ENCODE measurements around the gene ACOT7.

Gene ACOT7

DNA sequence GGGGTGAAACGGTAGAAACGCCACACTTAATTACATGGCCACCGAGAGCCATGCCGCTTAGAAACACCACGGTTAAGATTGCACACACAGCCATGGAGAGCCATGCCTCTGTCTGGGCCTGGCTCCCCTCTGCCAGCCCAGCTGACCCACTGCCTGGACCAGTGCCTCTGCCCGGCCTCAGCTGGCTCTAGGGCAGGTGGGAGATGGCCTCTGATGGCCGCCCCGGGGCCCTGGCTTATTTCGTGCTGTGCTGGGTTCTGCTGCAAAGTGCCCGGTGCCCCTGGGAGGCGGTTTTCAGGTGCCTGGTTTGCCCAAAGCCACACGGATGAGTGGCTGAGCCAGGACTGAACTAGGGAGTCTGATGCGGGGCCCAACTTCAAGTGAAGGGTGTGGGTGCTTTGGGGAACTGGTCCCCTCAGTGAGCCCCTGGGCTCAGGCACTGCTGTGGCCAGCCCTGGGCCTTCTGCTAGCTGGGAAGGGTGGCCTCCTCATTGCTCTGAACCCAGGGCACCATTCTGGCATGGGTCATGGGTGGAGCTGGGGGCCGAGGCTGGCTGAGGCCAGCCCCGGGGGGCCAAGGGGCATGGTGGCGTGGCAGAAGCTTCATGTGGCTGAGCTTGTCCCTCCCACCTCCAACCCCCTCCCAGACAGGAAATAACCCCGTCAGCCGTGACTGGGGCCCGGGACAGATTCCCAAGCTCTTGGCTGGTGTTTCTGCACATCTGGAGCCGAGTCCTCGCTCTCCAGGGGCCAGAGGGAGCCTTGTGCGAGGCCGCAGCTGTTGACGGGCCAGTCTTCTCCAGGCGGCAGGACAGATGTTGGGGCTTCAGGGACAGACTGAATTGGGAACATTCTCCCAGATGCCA is 130.8 kb downstream of the ACOT7 start:
- DNase-seq = no peak

DNA sequence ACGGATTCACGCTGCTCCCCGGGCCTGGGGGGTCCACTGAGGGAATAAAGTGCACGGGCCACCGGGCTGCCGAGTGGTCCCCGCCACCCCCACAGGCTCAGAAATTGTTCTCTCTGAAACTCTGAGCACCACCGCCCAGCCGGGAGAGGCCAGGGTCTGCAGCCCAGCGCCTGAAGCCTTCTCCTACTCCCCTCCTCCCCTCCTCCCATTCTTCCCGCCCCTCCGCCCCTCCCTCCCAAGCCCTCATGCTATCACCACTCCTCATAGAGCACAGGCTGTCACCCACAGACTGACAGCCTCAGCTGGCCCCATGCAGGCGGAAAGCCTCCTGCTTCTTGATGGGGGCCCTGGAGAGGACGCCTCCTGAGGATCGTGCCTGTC is 132.0 kb downstream of the ACOT7 start:
- no peak for DNase-seq

DNA sequence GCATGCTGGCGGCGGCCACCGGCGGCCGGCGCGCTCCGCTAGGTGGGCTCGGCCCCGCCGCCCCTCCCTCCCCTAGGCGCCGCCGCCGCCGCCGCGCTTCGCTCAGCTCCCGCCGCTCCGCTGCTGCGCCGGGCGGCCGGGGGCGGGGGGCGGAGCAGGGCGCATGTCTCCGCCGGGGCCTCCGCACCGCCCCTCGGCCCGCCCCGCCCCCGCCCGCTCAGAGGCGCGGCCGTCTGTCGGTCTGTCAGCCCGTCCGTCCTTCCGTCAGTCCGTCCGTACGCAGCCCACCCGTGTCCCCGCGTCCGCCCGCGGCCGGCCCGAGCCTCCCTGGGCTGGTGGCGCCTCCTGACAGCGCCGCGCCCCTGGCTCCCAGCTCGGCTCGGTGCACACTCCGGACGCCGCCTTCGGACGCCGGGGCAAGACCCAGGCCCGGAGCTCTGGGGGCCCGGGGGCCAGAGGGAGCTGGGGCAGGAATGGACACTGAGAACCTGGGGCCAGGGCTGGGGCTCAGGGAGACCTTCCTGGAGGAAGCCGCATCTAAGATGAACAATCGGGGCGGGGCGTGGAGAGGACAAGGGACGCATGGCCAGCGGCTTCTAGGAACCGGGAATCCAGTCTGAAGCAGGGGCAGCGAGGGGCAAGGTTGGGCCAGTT is 132.5 kb downstream of the ACOT7 start, which contains the start of gene GPR153:
TSS of gene GPR153 (minus strand) at position 138 of the 654 bp plus-strand sequence. CDS start 6,193 bp downstream, outside the sequence.
- no peak for DNase-seq

DNA sequence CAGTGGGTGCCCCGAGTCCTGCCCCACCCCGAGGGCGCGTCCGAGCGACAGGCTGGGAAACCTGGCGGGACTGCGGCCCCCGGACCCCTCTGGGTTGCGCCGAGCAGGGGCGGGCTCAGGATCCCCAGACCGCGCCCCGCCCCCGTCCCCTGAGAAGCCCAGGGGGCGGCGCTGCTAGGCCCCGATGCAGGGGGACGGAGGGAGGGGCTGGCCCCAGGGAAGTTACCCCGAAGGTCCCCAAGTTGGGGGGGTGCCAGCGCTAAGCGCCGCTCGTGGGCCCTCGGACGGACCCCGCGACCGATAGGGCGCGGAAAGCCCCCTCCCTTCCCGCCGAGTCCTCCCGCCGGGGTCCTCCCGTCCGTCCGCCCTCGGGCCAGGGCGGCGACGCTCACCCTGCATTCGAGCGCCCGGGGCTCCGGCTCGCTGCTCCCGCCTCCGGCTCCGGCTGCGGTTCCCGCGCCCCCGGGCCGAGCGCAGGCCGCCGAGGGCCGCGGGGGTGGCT is 133.1 kb downstream of the ACOT7 start:
- no peak for DNase-seq

DNA sequence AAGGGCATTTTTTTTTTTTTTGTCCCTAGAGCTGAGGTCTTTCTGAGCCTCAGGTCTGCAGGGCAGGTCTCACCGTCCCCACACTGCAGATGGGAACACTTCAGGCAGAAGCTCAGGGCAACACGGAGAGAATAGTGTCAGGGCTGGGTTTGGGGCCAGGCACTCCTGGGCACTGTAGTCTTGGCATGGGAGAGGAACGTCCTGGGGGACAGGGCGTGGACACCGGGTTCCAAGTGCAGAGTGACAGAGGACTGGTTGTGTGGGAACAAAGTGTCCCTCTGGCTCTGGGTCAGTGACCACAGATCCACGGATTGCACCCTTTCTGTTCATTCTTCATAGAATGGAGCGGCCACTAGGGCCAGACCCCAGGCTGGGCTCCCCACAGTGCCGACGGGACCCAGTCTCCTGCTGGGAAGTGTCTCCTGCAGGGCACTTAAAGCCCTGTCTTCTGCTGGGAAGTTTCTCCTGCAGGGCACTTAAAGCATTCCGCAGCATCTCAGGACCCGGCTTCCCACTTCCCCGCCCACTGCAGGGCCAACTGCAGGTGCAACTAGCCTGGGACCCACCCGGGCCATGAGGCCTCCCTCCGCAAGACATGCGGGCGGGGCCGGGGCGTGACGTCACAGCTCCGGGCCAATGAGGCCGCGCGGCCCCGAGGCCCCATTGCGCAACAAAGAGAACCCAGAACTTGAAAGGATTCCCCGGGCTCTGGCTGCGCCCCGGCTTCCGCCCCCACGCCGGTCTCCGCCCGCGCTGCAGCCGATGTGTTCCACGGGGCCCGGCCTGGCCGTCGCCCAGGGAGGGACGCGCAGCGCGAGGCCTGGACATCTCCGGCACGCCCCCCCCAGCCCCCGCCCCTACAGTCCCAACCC is 133.8 kb downstream of the ACOT7 start:
- peak; percentile 53 for DNase-seq

DNA sequence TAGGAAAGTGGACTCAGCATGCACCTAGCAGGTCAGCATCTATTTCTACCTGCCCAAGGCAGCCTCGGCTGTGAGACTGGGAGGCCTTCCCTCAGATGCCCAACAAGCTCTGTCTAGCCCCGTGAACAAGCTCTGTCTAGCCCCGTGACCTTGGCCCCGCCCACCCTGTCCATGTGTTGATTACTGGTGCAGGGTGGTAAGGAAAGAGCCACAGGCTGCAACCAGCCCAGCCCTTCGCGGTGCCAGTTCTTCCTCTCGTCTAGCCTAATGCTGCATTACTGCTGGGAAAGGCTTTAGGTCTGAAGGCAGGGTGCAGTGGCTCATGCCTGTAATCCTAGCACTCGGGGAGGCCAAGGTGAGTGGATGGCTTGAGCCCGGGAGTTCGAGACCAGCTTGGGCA is 134.9 kb downstream of the ACOT7 start:
- DNase-seq = no peak

DNA sequence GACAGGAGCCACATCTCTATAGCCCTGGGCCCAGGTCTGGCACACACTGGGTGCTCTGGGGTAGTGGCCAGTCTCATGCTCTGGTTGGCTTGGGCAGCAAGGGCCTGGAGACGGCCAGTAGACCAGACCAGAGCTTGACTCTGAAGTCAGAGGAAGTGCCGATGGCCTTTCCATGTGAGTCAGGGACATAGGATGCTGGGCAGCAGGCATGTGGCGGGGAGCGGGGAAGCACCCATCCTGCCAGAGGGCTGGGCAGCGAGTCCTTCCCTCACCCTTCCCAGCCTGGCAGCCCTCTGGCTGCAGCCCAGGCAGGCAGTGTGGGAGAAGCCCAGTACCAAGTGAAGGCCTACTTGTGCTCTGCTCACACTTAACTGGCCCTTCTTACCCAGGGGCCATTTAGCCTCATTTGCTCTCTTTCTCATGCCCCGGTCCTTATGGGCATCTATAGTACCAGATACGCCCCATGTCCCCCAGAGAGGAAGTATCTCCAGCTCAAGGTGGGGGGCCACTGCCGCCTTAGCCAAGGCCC is 136.0 kb downstream of the ACOT7 start:
- no peak for DNase-seq

DNA sequence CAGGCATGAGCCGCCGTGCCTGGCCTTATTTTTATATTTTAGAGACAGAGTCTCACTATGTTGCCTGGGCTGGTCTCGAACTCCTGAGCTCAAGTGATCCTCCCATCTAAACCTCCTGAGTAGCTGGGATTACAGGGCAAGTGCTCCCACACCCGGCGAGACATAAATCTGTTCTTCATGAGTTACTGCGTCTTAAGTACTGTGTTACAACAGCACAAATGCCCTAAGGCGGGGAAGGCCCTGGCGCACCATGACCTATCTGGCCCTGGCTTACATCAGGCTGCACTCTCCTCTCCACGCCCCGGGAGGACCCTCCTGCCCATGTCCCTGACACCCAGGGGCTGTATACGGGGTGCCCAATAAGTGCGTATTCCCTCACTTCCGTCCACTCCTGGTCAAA is 136.9 kb downstream of the ACOT7 start:
- DNase-seq = no peak

DNA sequence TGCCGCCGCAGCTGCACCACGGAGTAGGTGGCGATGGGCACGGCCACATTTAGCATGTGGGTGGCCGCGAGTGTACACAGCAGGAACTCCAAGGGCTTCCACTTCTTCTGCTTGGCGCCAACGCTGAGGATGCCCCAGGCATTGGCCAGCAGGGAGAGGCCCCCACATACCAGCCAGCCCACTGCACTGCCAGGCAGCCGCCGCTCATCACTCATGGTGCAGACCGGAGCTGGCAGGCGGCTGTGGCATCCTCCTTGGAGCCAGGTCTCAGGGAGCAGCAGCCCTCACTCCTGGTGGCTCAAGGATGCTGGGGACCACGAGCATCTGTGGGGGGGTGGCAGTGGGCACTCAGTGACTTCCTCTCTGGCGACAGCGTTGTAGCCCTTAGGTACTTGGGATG is 138.9 kb downstream of the ACOT7 start:
- DNase-seq = no peak

DNA sequence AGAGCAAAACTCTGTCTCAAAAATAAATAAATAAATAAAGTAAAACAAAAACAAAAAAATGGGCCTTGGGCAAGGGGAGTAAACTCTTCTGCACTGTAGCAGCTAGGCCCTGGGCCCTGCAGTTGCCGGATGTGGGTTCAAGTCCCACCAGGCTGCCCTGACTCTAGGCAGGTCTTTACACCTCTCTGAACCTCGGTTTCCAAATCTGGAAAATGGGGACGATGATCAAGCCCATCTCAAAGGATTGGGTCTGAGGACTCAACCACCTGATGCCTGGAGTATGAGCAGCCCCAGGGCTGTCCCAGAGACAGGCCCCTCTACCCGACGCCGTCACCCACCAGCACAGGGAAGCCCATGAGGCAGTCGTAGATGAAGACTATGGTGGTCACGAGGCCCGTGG is 140.2 kb downstream of the ACOT7 start:
- DNase-seq = no peak

DNA sequence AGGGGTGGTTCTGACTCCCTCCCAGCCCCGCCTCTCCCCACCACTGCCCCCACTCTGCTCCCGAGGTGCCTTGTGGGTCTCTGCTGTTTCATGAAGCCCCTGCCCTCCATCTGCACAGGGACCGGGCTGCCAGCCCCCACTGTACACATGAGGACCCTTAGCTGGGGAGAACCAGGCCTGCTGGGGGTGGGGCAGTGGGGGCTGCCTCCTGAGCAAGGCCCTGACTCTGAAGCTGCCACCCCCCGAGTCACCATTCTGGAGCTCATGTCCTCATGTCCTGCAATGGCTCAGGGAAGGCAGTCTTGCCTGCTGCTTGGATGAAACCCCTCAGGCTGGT is 141.2 kb downstream of the ACOT7 start:
- DNase-seq = no peak

DNA sequence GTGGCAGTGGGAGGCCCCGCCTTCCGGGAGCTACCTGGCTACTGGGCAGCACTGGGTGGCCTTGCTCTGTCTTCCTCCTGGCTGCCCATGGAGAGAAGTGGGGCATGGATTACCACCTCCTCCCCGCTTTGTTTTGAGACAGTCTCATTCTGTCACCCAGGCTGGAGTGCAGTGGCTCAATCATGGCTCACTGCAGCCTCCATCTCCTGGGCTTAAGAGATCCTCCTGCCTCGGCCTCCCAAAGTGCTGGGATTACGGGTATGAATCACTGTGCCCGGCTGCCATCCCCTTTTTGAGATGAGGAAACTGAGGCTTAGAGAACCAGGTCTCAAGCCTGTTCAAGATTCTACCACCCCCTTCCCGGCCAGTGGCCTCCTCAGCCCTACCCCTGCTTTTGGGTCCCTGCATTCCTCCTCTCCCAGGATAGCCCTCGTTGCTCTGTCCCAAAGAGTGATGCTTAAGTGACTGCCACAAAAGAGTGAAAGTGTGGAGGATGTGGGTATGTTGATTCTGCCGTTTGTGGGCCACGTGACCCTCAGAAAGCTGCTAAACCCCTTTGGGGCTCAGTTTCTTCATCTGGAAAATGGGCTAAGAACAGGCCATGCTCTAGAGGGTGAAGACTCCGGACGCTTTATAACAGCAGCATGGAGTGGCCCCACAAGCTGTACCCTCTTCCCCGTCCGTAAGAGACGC is 141.7 kb downstream of the ACOT7 start:
- no peak for DNase-seq

DNA sequence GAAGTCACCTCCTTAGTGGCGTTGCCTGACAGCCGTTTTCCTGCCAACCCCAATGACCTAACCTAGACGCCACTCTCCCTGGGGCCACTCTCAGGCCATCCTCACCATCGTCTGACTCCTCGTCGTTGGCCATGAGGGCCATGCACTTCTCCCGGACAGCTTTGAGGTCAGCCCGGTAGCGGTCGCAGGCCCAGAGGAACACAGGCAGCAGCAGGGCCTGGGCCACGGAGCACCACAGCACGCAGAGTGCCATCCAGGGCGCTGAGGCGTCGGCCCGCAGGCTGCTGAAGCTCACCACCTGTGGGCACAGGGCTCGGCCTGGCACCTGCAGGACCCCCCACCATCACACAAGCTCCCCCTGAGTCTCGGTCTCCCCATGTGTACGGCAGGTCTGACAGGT is 142.3 kb downstream of the ACOT7 start:
- no peak for DNase-seq

DNA sequence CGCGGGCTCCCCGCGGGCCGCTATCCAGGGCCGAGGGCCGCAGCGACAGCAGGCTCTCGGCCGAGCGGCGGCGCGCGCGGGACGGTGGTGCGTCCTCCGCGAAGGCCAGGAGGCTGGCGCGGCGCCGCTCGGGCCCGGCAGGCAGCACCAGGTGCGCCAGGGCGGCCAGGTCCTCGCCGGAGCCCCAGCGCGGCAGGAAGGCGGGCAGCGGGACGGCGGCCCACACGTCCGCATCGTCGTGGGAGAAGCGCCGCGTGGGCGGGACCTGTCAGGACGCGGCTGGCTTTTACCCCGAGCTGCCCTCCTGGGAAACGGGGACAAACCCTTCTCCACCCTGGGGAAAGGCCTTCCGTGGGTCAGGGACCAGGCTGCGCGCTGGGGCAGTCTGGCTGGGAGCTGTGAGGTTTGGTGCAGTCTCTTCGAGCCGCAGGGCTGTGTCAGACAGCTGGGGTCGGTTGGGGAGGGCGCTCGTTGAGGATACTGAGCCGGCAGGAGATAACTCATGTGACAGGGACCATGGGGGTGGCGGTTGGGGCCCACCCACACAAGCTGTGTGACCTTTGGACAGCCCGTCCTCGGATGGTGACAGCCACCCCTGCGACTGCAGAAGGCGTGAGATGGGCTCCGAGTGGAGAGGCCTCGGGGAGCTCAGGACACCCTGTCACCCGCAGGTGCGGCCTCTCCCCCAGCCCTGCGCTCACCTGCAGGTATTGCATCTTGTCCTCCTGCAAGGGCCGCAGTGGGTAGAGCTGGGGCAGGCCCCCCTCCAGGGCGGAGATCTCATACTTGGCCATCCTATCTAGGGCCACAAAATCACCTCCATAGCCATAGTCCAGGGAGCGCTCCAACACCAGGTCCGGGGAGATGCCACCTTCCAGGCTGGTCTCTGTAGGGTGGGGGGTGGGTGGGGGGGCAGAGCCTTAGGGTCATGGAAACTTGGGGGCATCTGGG is 143.6 kb downstream of the ACOT7 start:
- DNase-seq = no peak

DNA sequence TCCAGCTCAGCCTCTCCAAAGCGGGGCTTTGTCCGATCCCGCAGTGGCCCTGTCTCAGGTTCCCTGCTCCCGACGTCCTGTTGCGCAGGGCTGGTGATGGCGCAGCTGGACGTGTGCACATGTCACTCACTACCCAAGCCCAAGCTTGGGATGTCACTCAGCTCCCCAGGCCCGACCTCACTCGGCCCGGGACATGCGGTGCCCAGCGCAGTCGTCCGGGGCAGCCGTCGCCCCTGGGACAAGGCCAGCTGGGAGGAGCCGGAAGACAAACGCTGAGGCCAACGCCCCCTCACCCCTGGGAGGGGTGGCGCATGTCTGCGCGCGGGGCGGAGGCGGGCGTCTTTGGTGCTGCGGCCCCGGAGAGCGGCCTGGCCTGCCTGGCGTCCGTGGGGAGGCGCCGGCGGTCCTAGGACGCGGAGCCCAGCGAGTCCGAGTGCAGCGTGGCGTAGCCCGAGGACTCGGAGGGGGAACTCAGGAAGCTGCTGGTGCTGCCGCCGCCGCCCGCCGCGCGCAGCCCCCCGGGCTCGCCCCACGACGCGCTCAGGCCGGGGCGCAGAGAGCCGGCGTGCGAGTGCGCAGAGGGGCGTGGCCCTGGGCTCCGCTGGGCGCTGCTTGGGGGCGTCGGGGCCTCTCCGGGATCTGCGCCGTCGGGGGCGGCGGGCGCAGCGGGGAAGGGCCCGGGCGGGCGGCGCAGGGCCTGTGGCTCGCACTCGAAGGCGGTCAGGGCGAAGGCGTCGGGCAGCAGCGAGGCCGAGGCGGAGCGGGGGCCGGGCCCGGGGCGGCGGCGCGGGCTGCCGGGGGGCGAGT is 144.4 kb downstream of the ACOT7 start:
- DNase-seq = no peak

DNA sequence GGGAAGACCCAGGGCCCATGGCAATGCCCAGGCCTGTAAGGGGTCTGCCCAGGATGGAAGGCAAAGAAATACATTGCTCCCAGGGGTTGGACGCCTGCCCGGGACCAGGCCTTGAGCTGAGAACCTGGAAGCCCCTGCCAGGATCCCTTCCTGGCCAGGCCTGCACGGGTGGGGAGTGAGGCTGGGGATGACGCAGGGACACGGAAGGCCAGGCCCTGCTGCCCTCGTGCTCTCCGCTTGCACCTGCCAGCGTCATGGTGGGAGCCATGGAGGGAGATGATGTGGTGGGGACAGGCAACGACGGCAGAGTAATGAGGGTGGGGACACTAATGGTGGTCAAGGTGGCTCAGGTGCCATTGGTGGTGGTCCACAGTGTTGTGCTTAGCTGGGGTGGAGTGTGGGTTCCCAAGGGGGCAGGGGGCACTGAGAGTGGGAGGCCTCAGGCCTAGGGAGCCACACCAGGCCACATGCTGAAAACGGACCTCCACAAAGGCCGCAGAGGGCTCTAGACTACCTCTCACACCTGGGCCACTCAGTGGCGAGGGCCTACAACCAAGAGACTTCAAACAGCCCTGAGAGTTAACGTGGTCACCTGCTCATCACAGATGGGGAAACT is 145.3 kb downstream of the ACOT7 start:
- no peak for DNase-seq

DNA sequence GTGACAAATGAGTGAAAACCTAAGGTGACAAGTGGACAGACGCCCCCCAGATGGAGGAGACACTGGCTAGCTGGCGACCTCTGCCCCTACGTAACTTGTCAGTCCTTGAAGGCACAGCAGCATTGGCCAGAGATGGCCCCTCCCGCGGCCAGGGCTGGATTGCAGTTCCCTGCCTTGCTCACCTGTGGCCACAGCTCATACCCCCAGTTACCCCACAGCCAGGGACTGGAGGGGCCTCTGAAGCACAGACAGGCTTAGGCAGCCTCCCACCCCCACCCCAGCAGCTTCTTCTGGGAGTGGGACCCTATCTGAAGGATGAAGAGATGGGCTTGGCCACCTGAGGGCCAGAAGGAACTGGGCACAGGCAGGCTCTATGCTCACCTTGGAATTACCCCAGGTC is 145.9 kb downstream of the ACOT7 start:
- DNase-seq = no peak

DNA sequence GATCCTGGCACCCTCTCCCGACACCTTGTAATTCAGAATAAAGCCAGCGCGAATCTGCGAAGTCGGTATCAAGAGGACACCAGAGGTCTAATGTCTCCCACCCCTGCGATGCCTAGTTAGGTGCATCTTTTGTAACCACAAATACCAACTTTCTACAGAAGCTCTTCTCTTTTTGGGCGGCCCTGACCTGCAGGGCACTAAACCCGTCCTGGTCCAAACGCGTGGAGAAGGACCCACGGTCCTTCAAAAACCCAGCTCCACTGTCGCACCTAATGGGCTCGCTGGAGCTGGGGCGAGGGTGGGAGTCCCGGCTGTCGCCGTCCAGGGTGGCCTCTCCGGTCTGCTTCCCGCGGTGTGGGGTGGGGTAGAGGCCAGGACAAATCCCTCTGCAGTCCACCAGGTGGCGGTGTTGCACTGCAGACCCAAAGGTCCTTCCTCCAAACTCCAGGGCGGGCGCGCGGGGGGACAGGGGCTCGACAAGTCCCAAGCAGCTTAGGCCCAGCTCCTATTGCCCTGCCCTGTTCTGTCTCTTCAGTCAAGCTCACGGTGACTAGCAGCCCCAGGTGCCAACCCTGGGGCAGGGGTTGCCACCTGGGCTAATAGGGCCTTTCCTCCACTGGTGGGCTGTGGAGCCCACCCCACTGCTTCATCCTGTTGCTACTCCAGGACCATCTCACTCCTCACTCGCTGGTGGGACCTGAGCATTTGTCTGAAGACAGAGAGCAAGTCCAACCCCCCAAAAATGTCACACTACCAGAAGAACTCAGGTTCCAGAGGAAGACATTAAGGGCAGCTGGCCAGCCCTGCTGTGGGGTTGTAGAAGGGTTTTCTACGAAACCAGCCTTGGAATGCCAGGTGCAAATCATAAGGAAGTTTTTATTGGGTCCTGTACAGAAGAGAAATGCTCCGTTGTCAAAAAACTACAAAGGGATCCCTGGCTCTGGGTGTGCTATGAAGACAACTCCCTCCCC is 146.8 kb downstream of the ACOT7 start:
- peak; percentile 76 for DNase-seq
